Parathyroid adenoma (tissue), 2 donors: ENCODE measurements around the gene OPRL1.

ENCODE experiments used
- H2AFZ ChIP-seq: fragments of 300-600 bp; sonication (generic); one replicate; pipeline ENCODE4 v1.7.0; 2017; ENCODE audit warnings: antibody characterized with exemption, mild to moderate bottlenecking
- H3K27ac ChIP-seq: fragments of 300-600 bp; sonication (generic); one replicate; pipeline ENCODE4 v1.7.0; 2017
- H3K27me3 ChIP-seq: fragments of 300-600 bp; sonication (generic); one replicate; pipeline ENCODE4 v1.7.0; 2017; ENCODE audit warnings: low read length; ENCODE audit not compliant: control insufficient read depth, insufficient read depth
- H3K36me3 ChIP-seq: fragments of 300-600 bp; sonication (generic); one replicate; pipeline ENCODE4 v1.7.0; 2017; ENCODE audit warnings: low read length; ENCODE audit not compliant: control insufficient read depth, insufficient read depth
- H3K4me1 ChIP-seq: fragments of 300-600 bp; sonication (generic); one replicate; pipeline ENCODE4 v1.7.0; 2017; ENCODE audit warnings: control low read depth
- H3K4me2 ChIP-seq: fragments of 300-600 bp; sonication (generic); one replicate; pipeline ENCODE4 v1.7.0; 2017; ENCODE audit warnings: low read length
- H3K4me3 ChIP-seq: fragments of 300-600 bp; sonication (generic); one replicate; pipeline ENCODE4 v1.7.0; 2017; ENCODE audit warnings: low read depth, low read length
- H3K79me2 ChIP-seq: fragments of 300-600 bp; sonication (generic); one replicate; pipeline ENCODE4 v1.7.0; 2017; ENCODE audit warnings: control low read depth
- H3K9ac ChIP-seq: fragments of 300-600 bp; sonication (generic); one replicate; pipeline ENCODE4 v1.7.0; 2017; ENCODE audit warnings: mild to moderate bottlenecking
- H3K9me3 ChIP-seq: fragments of 300-600 bp; sonication (generic); one replicate; pipeline ENCODE4 v1.7.0; 2017; ENCODE audit warnings: low read length; ENCODE audit not compliant: control insufficient read depth
- CTCF ChIP-seq: fragments of 300-600 bp; sonication (generic); IDR thresholded peaks from one replicate; pipeline ENCODE4 v1.7.0; 2017; ENCODE audit warnings: antibody characterized with exemption, mild to moderate bottlenecking
- donor health status: primary hyperparathyroidism.

Gene OPRL1

GRCh38 chr20:64074184-64074789 lies 5.6 kb upstream of the OPRL1 start:
- Histone ChIP-seq H3K36me3 (no peaks in the 10 kb centered on the region), H3K27me3 (no peaks in the 10 kb centered on the region), H3K9me3 (no peaks in the 10 kb centered on the region), H2AFZ (no peak overlapping the region), H3K27ac (no peak overlapping the region), H3K4me3 (no peak overlapping the region), H3K4me2 (no peak overlapping the region), H3K79me2 (no peaks in the 10 kb centered on the region), H3K4me1 (peaks cover 8% of the 10 kb centered on the region), H3K9ac (no peak overlapping the region)
- no peak for TF ChIP-seq CTCF

GRCh38 chr20:64074963-64075362 lies 4.9 kb upstream of the OPRL1 start:
- no peak overlapping the region for H3K4me3 ChIP-seq
- H3K4me2 ChIP-seq, result no peak overlapping the region
- no peaks in the 10 kb centered on the region for H3K36me3 ChIP-seq
- no peaks in the 10 kb centered on the region for H3K79me2 ChIP-seq
- H3K27ac ChIP-seq, result no peak overlapping the region
- H3K9me3 ChIP-seq, result no peaks in the 10 kb centered on the region
- no peak overlapping the region for H3K9ac ChIP-seq
- no peak overlapping the region for H2AFZ ChIP-seq
- H3K4me1 ChIP-seq, result peaks cover 9% of the 10 kb centered on the region
- no peaks in the 10 kb centered on the region for H3K27me3 ChIP-seq
- TF ChIP-seq CTCF, result no peak

GRCh38 chr20:64075556-64075955 lies 4.3 kb upstream of the OPRL1 start:
- H3K27me3 ChIP-seq, result no peaks in the 10 kb centered on the region
- H3K9ac ChIP-seq, result no peak overlapping the region
- no peaks in the 10 kb centered on the region for H3K9me3 ChIP-seq
- H3K27ac ChIP-seq, result no peak overlapping the region
- no peak for TF ChIP-seq CTCF
- no peak overlapping the region for H3K4me3 ChIP-seq
- peaks cover 9% of the 10 kb centered on the region for H3K4me1 ChIP-seq
- no peak overlapping the region for H2AFZ ChIP-seq
- no peaks in the 10 kb centered on the region for H3K79me2 ChIP-seq
- no peaks in the 10 kb centered on the region for H3K36me3 ChIP-seq
- no peak overlapping the region for H3K4me2 ChIP-seq

- Histone ChIP-seq H3K27ac (no peak overlapping the region), H3K4me2 (no peak overlapping the region), H3K27me3 (no peaks in the 10 kb centered on the region), H3K4me3 (no peak overlapping the region), H3K4me1 (peaks cover 9% of the 10 kb centered on the region), H3K79me2 (no peaks in the 10 kb centered on the region), H3K9ac (no peak overlapping the region), H2AFZ (no peak overlapping the region), H3K9me3 (no peaks in the 10 kb centered on the region), H3K36me3 (no peaks in the 10 kb centered on the region)
- TF ChIP-seq CTCF, result no peak
Observed at GRCh38 chr20:64076061-64076997, 3.6 kb upstream of the OPRL1 start.
